ENCODE results near the gene ZMYM4. TPM values are rescaled to one million over a fixed set of nuclear protein-coding genes. Genes with fewer than 3 reads are reported as not detected.

Gene ZMYM4
- total RNA-seq, 2 donors from 2014 or later = 20.2 to 21.1 TPM

GRCh38 chr1:35394386-35394785 lies 125.9 kb downstream of the ZMYM4 start:
- TF ChIP-seq CTCF (IDR thresholded peaks at IDR 0.05) = no peak
- Histone ChIP-seq H3K27ac (no peak overlapping the region), H3K27me3 (no peaks in the 10 kb centered on the region), H3K4me3 (no peak overlapping the region), H3K36me3 (peaks cover 75% of the 10 kb centered on the region), H3K4me1 (no peaks in the 10 kb centered on the region), H3K9me3 (no peaks in the 10 kb centered on the region)
- DNase-seq (ENCODE audit: low spot score) = no peak

GRCh38 chr1:35398739-35399138 lies 130.2 kb downstream of the ZMYM4 start:
- DNase-seq (ENCODE audit: low spot score) = no peak
- Histone ChIP-seq H3K27me3 (no peaks in the 10 kb centered on the region), H3K9me3 (no peaks in the 10 kb centered on the region), H3K36me3 (peaks cover 85% of the 10 kb centered on the region), H3K4me1 (no peaks in the 10 kb centered on the region), H3K4me3 (no peak overlapping the region), H3K27ac (no peak overlapping the region)
- no peak for TF ChIP-seq CTCF (IDR thresholded peaks at IDR 0.05)

GRCh38 chr1:35401049-35401448 lies 132.5 kb downstream of the ZMYM4 start:
- DNase-seq (ENCODE audit: low spot score) = no peak
- H3K36me3 ChIP-seq = peaks cover 78% of the 10 kb centered on the region

GRCh38 chr1:35406103-35406502 lies 137.6 kb downstream of the ZMYM4 start:
- TF ChIP-seq CTCF (IDR thresholded peaks at IDR 0.05) = no peak
- H3K36me3 ChIP-seq = peaks cover 60% of the 10 kb centered on the region
- DNase-seq (ENCODE audit: low spot score) = no peak
- H3K4me3 ChIP-seq = no peak overlapping the region
- no peaks in the 10 kb centered on the region for H3K4me1 ChIP-seq
- no peak overlapping the region for H3K27ac ChIP-seq
- no peaks in the 10 kb centered on the region for H3K27me3 ChIP-seq
- no peaks in the 10 kb centered on the region for H3K9me3 ChIP-seq

More at GRCh38 chr1:35401049-35401448, 132.5 kb downstream of the ZMYM4 start:
- Histone ChIP-seq H3K27ac (no peak overlapping the region), H3K4me3 (no peak overlapping the region), H3K27me3 (no peaks in the 10 kb centered on the region), H3K4me1 (no peaks in the 10 kb centered on the region), H3K9me3 (no peaks in the 10 kb centered on the region)
- TF ChIP-seq CTCF (IDR thresholded peaks at IDR 0.05) = no peak

GRCh38 chr1:35407743-35408142 lies 139.2 kb downstream of the ZMYM4 start:
- H3K36me3 ChIP-seq = peaks cover 50% of the 10 kb centered on the region
- H3K27me3 ChIP-seq = no peaks in the 10 kb centered on the region
- no peak overlapping the region for H3K4me3 ChIP-seq
- no peak for DNase-seq (ENCODE audit: low spot score)
- no peak overlapping the region for H3K27ac ChIP-seq
- no peaks in the 10 kb centered on the region for H3K4me1 ChIP-seq
- TF ChIP-seq CTCF (IDR thresholded peaks at IDR 0.05) = no peak
- H3K9me3 ChIP-seq = no peaks in the 10 kb centered on the region

GRCh38 chr1:35408925-35409324 lies 140.4 kb downstream of the ZMYM4 start:
- Histone ChIP-seq H3K36me3 (peaks cover 44% of the 10 kb centered on the region), H3K4me3 (no peak overlapping the region), H3K27me3 (no peaks in the 10 kb centered on the region), H3K27ac (no peak overlapping the region), H3K4me1 (no peaks in the 10 kb centered on the region), H3K9me3 (no peaks in the 10 kb centered on the region)
- DNase-seq (ENCODE audit: low spot score) = no peak
- TF ChIP-seq CTCF (IDR thresholded peaks at IDR 0.05) = no peak

Data from right atrium auricular region (tissue), 2 donors.